ENCODE data around the gene TRAPPC14. TPM values are rescaled to one million over a fixed set of nuclear protein-coding genes. Genes with fewer than 3 reads are reported as not detected.
A peak's percentile ranks its signal among the peaks of the same experiment; 100 is the strongest.

The TRAPPC14 gene
- total RNA-seq, 1 donor from 2014 or later: 10.4 TPM

- no peak overlapping the region for H3K4me3 ChIP-seq (ENCODE audit: low read depth, low read length)
- no peaks in the 10 kb centered on the region for H3K36me3 ChIP-seq (ENCODE audit: control insufficient read depth, insufficient read depth, low read length)
- H3K27me3 ChIP-seq (ENCODE audit: control insufficient read depth, insufficient read depth, low read length): no peaks in the 10 kb centered on the region
- TF ChIP-seq CTCF (IDR thresholded peaks at IDR 0.05; ENCODE audit: insufficient read depth, low read length, poor library complexity, severe bottlenecking): no peak
- no peak for DNase-seq (ENCODE audit: low read depth)
These were observed 37.8 kb downstream of the TRAPPC14 start for GRCh38 chr7:100120733-100121036.

GRCh38 chr7:100119970-100120732 is 38.4 kb downstream of the TRAPPC14 start:
- TF ChIP-seq CTCF (IDR thresholded peaks at IDR 0.05; ENCODE audit: insufficient read depth, low read length, poor library complexity, severe bottlenecking): no peak
- no peaks in the 10 kb centered on the region for H3K36me3 ChIP-seq (ENCODE audit: control insufficient read depth, insufficient read depth, low read length)
- no peak for DNase-seq (ENCODE audit: low read depth)

GRCh38 chr7:100119072-100119969 is 39.2 kb downstream of the TRAPPC14 start, which contains the start of the genes CNPY4 and TAF6:
TSS of gene CNPY4 (plus strand) at chr7:100119634. CDS start at chr7:100119745, 111 bp downstream.
TSS of gene TAF6 (minus strand) at chr7:100119358. CDS start at chr7:100114209, 5,149 bp downstream.
- H3K27me3 ChIP-seq (ENCODE audit: control insufficient read depth, insufficient read depth, low read length): no peaks in the 10 kb centered on the region
- H3K36me3 ChIP-seq (ENCODE audit: control insufficient read depth, insufficient read depth, low read length): no peaks in the 10 kb centered on the region
- TF ChIP-seq CTCF (IDR thresholded peaks at IDR 0.05; ENCODE audit: insufficient read depth, low read length, poor library complexity, severe bottlenecking): no peak

More at GRCh38 chr7:100119970-100120732, 38.4 kb downstream of the TRAPPC14 start:
- Histone ChIP-seq H3K27me3 (ENCODE audit: control insufficient read depth, insufficient read depth, low read length) (no peaks in the 10 kb centered on the region), H3K4me3 (ENCODE audit: low read depth, low read length) (peak overlapping the region; percentile 63)

GRCh38 chr7:100118388-100119071 is 40.0 kb downstream of the TRAPPC14 start:
- Histone ChIP-seq H3K27me3 (ENCODE audit: control insufficient read depth, insufficient read depth, low read length) (no peaks in the 10 kb centered on the region), H3K4me3 (ENCODE audit: low read depth, low read length) (peak overlapping the region; percentile 68), H3K36me3 (ENCODE audit: control insufficient read depth, insufficient read depth, low read length) (no peaks in the 10 kb centered on the region)
- no peak for DNase-seq (ENCODE audit: low read depth)
- no peak for TF ChIP-seq CTCF (IDR thresholded peaks at IDR 0.05; ENCODE audit: insufficient read depth, low read length, poor library complexity, severe bottlenecking)

More at GRCh38 chr7:100119072-100119969, 39.2 kb downstream of the TRAPPC14 start, which contains the start of the genes CNPY4 and TAF6:
- peak within 1 kb of the TSS; percentile 68 for H3K4me3 ChIP-seq (ENCODE audit: low read depth, low read length)
- peak; percentile 74 for DNase-seq (ENCODE audit: low read depth)

GRCh38 chr7:100115026-100115425 is 43.5 kb downstream of the TRAPPC14 start:
- no peak for TF ChIP-seq CTCF (IDR thresholded peaks at IDR 0.05; ENCODE audit: insufficient read depth, low read length, poor library complexity, severe bottlenecking)
- no peaks in the 10 kb centered on the region for H3K27me3 ChIP-seq (ENCODE audit: control insufficient read depth, insufficient read depth, low read length)
- no peak for DNase-seq (ENCODE audit: low read depth)
- H3K36me3 ChIP-seq (ENCODE audit: control insufficient read depth, insufficient read depth, low read length): peaks cover 4% of the 10 kb centered on the region
- H3K4me3 ChIP-seq (ENCODE audit: low read depth, low read length): no peak overlapping the region
